T-helper 9 cell (primary cell): ENCODE results near the gene KY.

ENCODE experiments used
- DNase-seq: peaks from one replicate; pipeline ENCODE4 v3.0.0-alpha.2; 2020

KY gene

GRCh38 chr3:134643150-134643675, 7.6 kb downstream of the KY start:
- no peak for DNase-seq

GRCh38 chr3:134642445-134643149, 8.2 kb downstream of the KY start:
- no peak for DNase-seq

- DNase-seq, result no peak
These were observed 9.0 kb downstream of the KY start for GRCh38 chr3:134641671-134642300.

- DNase-seq, result no peak
These were observed 9.9 kb downstream of the KY start for GRCh38 chr3:134640872-134641470.

DNA sequence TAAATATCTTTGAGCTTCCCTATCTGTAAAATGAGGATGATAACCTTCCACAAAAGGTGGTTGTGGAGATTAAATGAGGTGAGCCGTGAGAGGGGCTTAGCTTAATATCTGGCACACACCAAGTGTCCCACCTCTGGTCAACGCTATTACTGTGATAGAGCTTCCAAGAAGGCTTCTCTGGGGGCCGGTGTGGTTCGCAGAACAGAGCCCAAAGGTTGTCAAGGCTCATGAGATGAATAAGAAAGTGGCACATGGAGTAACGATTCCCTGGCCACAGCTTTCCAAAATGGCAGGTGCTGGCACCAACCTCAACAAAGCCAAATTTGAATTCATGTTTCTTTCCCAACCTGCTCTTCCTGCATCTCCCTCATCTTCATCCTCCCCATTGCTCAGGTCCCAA, 10.4 kb downstream of the KY start:
- DNase-seq, result no peak

- DNase-seq, result no peak
These were observed 12.3 kb downstream of the KY start for GRCh38 chr3:134638385-134639030.

DNA sequence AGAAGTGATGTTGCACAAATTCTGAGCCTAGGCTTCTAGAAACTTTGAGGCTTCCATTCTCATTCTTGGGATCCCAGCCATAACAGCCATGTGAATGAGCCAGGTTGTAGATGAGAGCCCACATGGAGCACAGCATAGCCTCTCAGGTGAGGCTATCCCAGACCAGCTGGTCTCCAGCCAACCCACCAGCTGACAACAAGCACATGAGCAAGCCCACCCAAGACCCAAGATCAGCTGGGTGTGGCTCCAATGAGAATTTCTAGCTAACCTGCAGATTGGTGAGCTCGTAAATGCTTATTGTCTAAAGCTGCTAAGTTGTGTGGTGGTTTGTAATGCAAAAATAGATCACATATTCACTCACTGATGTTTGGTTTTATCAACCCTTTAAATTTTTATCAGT, 14.4 kb downstream of the KY start:
- DNase-seq, result no peak

DNA sequence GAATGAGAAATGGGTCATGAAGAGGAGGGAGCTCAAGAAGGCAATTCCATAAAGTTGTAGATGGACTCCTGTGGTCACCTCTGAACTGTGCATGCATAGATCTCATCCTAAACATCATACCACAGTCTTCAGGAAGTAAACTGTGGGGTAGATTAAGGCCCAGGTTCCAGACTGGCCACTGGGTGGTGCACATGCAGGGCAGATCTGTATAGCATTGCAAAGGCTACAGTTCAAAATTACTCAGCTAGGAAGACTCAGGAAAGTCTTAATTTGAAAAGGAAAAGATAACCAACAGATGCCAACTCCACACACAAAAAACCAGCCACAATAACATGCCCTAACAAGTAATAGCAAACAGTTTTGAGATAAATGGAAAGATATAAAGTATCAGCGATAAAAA, 20.3 kb downstream of the KY start:
- no peak for DNase-seq

DNA sequence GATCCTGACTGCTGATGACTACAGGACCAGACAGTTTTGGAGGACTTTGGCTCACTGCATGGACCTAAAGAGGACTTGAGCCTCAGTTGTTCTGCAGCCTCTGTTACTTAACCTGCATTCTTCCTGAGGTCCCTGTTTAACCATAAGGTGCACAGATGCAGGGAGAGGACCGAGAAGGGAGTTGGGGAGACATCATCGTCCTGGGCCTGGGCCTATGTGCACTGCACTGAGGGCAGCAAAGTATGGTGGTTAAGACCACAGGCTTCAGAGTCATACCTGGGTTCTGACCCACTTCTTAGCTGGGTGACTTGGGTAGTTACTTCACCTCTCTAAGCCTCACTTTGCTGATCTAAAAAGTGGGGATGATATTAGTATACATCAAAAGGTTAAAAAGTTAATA, 21.9 kb downstream of the KY start:
- no peak for DNase-seq

DNA sequence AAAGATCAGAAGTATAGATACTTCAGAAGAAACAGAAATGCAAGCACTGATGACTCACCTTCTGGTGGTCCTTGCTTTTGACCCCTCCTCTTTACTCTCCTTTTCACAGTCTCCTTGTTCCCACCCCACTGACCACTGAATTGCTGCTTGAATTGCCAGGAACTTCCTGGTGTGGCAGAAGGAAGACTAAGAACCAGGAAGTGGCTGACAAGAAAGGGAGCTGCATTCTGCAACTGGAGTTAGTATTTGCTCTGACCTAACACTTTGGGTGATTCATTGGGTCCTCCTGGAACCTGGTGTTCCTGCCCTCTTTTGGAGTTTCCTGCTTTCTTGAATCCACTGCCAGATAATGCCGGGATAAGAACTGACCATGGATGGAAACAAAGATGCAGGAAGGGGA, 23.0 kb downstream of the KY start:
- no peak for DNase-seq

- no peak for DNase-seq
These were observed 24.7 kb downstream of the KY start for GRCh38 chr3:134625885-134626741.

DNA sequence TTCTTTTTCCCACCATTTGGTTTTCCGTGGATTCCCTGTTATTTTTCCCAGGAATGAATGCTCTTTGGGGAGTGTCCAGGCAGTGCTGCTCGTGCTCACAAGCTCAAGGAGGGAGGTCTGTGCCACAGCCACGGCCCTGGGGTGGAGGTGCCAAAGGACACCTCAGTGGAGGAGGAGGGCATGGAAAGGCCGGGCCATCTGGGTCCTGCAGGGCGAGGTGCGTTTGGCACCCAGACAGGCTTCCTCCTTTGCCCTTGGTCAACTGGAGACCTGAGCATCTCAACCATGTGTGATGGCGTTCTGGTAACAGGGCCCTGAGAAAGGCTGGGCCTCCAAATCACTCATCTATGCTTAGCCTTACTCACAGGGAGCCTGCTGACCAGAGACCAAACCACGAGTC, 25.4 kb downstream of the KY start:
- DNase-seq, result no peak

GRCh38 chr3:134624537-134625287, 26.1 kb downstream of the KY start:
- DNase-seq, result no peak

- DNase-seq, result no peak
These were observed 27.1 kb downstream of the KY start for GRCh38 chr3:134623615-134624245.

DNA sequence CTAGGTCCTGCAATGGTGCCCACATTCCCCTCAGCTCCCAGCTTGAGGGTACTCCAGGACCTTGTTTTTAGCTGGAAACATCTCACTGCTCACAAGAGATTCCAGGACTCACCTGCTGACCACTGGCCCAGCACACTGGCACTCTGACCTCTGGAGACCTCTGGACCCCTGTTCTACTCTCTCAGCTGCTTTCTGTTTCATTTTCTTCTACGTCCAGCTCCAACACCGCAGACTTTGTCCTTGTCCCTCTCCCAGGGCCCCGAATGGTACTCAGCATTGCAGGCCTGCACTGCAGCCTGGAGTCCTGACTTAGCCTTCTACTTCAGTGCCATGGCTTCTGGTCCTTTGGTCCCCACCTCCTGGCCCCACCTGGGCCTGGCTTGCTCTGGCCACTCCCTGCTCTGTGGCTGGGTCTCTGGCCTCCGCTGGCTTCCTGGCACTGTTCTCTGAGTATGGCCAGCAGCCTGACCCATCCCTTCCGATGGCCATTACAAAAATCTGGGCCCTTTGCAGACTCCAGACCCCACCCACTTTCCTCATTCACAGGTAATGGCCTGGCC, 27.9 kb downstream of the KY start:
- DNase-seq, result no peak

DNA sequence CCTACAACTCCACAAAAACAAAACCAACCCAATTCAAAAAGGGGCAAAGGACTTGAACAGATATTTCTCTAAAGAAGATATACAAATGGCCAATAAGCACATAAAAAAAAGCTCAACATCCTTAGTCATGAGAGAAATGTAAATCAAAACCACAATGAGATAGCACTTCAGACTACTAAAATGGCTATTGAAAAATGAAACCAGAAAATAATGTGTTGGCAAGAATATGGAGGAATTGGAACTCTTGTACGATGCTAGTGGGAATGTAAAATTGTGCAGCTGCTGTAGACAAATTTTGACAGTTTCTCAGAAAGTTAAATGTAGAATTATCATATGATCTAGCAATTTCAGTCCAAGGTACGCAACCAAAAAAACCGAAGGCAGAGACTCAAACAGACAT, 29.0 kb downstream of the KY start:
- DNase-seq, result no peak

GRCh38 chr3:134620476-134621115, 30.2 kb downstream of the KY start:
- DNase-seq, result no peak

DNA sequence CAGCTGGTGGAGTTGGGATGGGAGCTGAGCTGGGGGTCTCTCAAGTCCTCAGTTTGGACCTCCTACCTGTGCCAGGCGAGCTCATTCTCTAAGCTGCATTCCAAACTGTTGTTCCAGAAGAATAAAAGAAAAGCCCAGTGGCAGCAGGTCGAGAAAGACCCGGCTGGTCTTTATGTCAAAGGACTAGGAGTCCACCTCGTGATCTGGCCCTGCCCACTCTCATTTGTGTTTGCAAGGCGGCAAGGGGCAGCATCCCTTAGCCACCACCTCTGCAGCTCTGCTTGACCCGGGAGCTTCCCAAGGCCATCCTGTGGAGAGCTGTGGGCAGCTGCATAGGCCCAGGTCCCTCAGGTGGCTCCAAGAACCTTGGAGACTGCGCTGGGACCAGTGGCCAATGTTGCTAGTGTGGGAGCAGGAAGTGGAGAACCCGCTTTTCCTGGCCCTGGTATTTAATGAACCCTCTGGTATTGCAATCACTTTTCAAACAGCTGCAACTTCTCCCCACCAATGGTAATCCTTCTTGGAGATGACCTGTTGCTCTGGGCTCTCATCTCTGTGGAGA, 30.9 kb downstream of the KY start:
- DNase-seq, result no peak

DNA sequence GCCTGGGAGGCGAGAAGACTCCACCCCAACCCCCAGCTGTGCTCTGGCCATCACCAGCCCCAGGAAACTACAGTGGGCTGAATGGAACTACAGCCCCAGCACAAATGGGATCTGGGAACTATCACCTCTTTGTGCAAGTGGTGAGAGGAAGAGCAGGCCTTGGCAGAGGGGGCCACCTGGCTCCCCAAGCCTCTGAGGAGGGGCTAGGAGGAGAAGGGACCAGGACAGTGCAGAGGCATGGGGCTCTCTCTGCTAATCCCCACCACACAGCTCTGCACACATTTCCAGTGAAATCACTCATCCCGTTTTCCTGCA, 31.6 kb downstream of the KY start:
- DNase-seq, result no peak
